Nephron progenitor cell (in vitro differentiated cells): ENCODE measurements around the gene ECE1.
A peak's percentile ranks its signal among the peaks of the same experiment; 100 is the strongest.

ENCODE experiments used
- DNase-seq: peaks from one replicate; pipeline ENCODE4 v3.0.0; 2021
- H3K27ac Mint-ChIP-seq: 2 replicates; pipeline ENCODE4 v1.8.0; 2021; ENCODE audit warnings: mild to moderate bottlenecking, moderate library complexity, mixed read lengths
- H3K27me3 Mint-ChIP-seq: 2 replicates; pipeline ENCODE4 v1.8.0; 2021; ENCODE audit warnings: mild to moderate bottlenecking, low read depth, mixed read lengths; ENCODE audit not compliant: poor library complexity
- H3K36me3 Mint-ChIP-seq: 2 replicates; pipeline ENCODE4 v1.8.0; 2021; ENCODE audit warnings: low read depth, mixed read lengths
- H3K4me1 Mint-ChIP-seq: 2 replicates; pipeline ENCODE4 v1.8.0; 2021; ENCODE audit warnings: mixed read lengths
- H3K4me3 Mint-ChIP-seq: 2 replicates; pipeline ENCODE4 v1.8.0; 2021; ENCODE audit warnings: mild to moderate bottlenecking, moderate library complexity, mixed read lengths
- H3K9me3 Mint-ChIP-seq: 2 replicates; pipeline ENCODE4 v1.8.0; 2021; ENCODE audit warnings: mild to moderate bottlenecking, moderate library complexity, mixed read lengths
- CTCF ChIP-seq: fragments of 200-600 bp; sonication (generic); IDR thresholded peaks from 2 replicates; pipeline ENCODE4 v1.5.0; 2021; ENCODE audit warnings: antibody characterized with exemption

ECE1 gene

GRCh38 chr1:21308330-21308729, 18.1 kb upstream of the ECE1 start:
- DNase-seq, result no peak
- Mint-ChIP-seq H3K9me3 (no peaks in the 10 kb centered on the region), H3K4me3 (no peak overlapping the region), H3K27ac (no peak overlapping the region), H3K36me3 (no peaks in the 10 kb centered on the region), H3K4me1 (peaks cover 69% of the 10 kb centered on the region), H3K27me3 (no peaks in the 10 kb centered on the region)
- no peak for TF ChIP-seq CTCF

DNA sequence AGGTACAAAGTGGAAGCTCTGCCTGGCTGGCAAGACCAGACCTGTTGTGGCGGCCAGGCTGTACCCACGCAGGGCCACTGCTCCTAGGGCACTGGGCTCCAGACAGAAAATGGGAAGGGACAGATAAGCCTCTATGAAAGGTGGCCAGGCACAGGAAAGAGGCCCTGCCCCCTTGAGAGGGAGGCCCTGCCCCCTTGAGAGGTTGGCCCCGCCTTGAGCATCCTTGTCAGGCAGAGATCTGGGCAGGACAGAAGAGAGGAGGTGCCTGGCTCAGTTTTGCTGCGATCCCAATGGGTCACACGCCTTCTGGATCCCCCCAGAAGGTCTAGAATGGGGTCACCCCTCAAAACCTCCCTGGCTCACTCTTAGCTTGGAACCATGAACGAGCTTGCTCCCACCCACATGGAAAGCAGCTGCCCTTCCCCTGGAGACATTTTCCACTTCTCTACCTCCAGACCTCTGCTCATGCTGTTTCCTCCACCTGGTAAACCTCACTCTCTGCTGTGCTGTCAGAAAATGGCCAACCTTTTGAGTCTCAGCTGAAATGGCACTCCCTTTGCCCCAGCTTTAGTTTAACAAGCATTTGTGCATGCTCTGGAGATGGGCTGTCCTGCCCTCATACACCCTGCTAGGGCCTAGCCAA, 17.5 kb upstream of the ECE1 start:
- Mint-ChIP-seq H3K27me3 (peaks cover 2% of the 10 kb centered on the region), H3K36me3 (no peaks in the 10 kb centered on the region), H3K4me3 (no peak overlapping the region), H3K9me3 (no peaks in the 10 kb centered on the region), H3K4me1 (peaks cover 69% of the 10 kb centered on the region), H3K27ac (no peak overlapping the region)
- TF ChIP-seq CTCF, result no peak
- peak; percentile 35 for DNase-seq

DNA sequence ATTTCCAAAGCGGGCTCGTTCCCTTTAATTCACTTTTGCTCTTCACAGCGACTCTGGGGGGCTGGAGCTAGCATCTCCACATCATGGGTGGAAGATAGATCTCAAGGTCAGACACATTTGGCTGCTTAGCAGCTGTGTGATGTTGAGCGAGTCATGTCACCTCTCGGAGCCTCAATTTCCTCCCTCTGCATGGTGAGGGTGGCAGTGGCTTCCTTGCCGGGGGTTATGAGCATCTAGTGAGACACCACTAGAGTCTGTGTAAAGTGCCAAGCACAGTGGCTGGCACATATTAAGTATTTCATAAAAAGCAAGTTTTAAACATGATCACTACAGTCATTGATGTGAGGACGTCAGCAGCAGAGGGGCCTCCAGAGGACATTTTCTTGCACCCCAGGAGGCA, 16.9 kb upstream of the ECE1 start:
- no peaks in the 10 kb centered on the region for H3K36me3 Mint-ChIP-seq
- no peak overlapping the region for H3K27ac Mint-ChIP-seq
- peaks cover 73% of the 10 kb centered on the region for H3K4me1 Mint-ChIP-seq
- TF ChIP-seq CTCF, result no peak
- no peak for DNase-seq
- peaks cover 4% of the 10 kb centered on the region for H3K27me3 Mint-ChIP-seq
- H3K9me3 Mint-ChIP-seq, result no peaks in the 10 kb centered on the region
- H3K4me3 Mint-ChIP-seq, result no peak overlapping the region

DNA sequence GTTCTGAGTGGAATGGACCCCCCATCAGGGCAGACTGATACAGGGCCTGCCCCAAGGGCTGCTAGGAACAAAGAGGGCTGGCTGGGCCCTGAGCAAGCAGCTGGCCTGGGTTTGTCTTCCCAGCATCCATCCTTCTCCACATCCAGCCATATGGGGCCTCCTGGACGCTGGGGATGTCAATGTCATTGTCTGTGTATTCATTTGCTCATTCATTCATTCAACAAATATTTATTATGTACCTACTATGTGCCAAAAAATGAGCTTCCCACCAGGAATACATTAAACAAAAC, 15.6 kb upstream of the ECE1 start:
- H3K9me3 Mint-ChIP-seq, result no peaks in the 10 kb centered on the region
- peaks cover 4% of the 10 kb centered on the region for H3K27me3 Mint-ChIP-seq
- DNase-seq, result no peak
- H3K4me1 Mint-ChIP-seq, result peaks cover 71% of the 10 kb centered on the region
- H3K4me3 Mint-ChIP-seq, result no peak overlapping the region
- TF ChIP-seq CTCF, result no peak
- no peaks in the 10 kb centered on the region for H3K36me3 Mint-ChIP-seq
- H3K27ac Mint-ChIP-seq, result no peak overlapping the region

DNA sequence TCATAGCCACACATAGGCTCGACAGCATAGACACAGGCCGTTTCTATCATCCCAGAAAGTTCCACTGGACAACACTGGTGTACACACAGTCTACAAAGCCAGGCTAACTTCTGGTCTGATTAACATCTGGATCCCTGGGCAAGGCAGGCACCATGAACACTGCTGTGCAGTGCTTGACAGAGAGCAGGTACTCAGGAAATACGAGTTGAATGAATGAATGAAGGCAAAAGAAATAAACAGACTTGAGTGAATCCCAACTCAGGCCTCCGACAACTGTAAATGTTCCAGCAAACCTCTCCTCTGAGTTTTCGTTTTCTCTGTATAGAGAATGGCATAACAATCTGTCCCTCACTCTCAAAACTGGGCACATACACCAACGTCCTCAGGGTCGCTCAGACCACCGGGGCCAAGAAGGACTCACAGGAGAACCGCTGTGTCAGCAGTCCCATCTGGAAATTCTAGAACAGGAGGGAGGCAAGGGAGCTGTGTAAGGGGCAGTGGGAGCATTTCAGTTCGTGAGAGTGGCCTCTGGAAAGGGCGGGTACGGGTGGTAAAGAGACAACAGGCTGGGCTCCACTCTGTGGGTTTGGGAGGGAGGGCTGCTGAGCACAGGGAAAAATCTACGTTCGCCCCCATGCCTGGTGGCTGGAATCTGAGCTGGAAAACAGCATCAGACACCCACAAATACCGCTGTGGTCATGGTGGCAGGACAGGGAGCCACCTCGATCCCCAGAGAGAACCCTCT, 15.1 kb upstream of the ECE1 start:
- no peak for DNase-seq
- no peaks in the 10 kb centered on the region for H3K9me3 Mint-ChIP-seq
- peaks cover 4% of the 10 kb centered on the region for H3K27me3 Mint-ChIP-seq
- H3K4me1 Mint-ChIP-seq, result peaks cover 65% of the 10 kb centered on the region
- peak overlapping the region; percentile 34 for H3K4me3 Mint-ChIP-seq
- H3K36me3 Mint-ChIP-seq, result no peaks in the 10 kb centered on the region
- TF ChIP-seq CTCF, result no peak
- peak overlapping the region; percentile 83 for H3K27ac Mint-ChIP-seq

DNA sequence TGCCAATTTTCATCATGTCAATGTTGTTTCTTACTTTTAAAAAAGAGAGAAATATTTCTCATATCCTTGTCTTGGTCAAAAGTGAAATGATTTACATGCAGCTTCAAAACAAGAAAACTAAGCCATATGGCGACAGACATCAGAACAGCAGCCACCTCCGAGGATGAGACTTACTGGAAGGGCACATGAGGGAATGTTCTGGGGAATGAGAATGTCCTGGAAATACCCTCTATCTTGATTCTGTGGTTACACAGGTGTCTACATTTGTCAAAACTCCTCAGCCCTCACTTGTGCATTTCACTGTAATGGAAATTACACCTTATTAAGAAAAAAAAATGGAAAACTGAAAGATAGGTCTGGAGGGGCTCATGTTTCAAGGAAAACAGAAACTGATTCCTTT, 14.2 kb upstream of the ECE1 start:
- no peaks in the 10 kb centered on the region for H3K9me3 Mint-ChIP-seq

More for the DNA sequence above, 14.2 kb upstream of the ECE1 start:
- no peak overlapping the region for H3K4me3 Mint-ChIP-seq
- no peak for TF ChIP-seq CTCF
- H3K27me3 Mint-ChIP-seq, result peaks cover 4% of the 10 kb centered on the region
- H3K4me1 Mint-ChIP-seq, result peaks cover 59% of the 10 kb centered on the region
- no peak overlapping the region for H3K27ac Mint-ChIP-seq
- H3K36me3 Mint-ChIP-seq, result no peaks in the 10 kb centered on the region
- DNase-seq, result no peak
